HG02884 (cell line): ENCODE data around the gene ACOT11.

Experiments
- ATAC-seq: cut with Tn5 transposase; IDR thresholded peaks from one replicate; pipeline ENCODE4 v1.9.1; 2021; ENCODE audit warnings: mild to moderate bottlenecking, moderate library complexity; ENCODE audit not compliant: unreplicated experiment

Gene ACOT11

DNA sequence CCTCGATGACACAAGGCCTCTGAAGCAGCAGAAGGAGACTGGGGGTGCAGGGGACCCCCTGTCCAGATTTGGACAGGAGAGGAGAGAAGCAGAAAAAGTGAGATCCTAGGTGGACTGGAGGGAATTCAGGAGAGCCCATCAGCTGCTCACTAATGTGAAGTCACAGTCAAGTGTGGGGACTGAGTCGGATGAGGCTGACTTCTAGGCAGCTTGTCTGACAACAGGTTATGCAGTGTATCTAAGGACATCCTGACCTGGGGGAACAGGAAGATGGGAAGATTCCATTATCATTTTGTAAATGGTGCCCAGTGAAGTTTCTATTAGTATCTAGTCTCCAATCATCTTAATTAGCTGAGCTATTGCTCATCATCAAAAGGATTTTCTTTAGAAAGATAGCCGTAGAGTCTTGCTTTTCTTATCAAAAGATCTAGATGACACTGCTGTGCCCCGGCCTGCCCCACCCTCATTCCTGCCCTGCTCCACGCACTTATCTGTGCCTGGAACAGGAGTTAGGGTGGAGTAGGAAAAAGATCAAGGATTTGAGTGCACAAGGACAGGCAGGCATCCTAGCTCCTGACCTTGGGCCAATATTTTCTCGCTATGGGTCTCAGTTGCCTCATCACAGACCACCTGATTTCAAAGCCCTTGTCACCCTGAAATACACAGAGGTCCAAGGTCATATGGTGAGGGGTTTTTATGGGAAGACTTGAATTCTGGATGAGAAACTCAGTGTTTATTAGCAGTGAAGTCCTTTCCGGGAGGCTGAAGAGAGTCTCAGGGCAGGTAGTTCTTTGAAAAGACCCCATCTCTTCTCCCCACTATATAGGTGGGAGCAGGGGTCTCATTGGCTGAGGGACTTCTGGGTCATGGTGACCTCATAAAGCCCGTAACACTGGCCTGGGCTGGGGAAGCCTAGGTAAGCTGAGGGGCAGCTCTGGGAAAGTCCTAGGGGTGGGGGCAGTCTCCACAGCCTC, 93.1 kb downstream of the ACOT11 start, which contains the start of gene MROH7:
MROH7 (plus strand) TSS at position 924 of the 974 bp plus-strand sequence. CDS start 11,141 bp downstream, outside the sequence.
- ATAC-seq = no peak

DNA sequence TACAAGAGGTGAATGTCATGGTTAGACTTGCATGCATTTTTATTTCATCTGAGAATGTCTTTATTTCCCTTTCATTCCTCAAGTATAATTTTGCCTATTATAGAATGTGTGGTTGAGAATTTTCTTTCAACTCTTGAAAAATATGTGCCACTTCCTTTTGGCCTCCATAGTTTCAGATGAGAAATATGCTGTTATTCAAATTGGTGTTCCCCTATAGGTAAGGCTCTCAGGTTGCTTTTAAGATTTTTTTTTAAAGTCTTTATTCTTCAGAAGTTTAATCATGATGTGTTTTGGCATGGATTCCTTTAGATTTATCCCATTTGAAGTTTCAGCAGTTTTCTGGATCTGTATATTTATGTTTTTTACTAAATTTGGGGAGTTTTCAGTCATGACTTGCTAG, 95.7 kb downstream of the ACOT11 start:
- no peak for ATAC-seq

DNA sequence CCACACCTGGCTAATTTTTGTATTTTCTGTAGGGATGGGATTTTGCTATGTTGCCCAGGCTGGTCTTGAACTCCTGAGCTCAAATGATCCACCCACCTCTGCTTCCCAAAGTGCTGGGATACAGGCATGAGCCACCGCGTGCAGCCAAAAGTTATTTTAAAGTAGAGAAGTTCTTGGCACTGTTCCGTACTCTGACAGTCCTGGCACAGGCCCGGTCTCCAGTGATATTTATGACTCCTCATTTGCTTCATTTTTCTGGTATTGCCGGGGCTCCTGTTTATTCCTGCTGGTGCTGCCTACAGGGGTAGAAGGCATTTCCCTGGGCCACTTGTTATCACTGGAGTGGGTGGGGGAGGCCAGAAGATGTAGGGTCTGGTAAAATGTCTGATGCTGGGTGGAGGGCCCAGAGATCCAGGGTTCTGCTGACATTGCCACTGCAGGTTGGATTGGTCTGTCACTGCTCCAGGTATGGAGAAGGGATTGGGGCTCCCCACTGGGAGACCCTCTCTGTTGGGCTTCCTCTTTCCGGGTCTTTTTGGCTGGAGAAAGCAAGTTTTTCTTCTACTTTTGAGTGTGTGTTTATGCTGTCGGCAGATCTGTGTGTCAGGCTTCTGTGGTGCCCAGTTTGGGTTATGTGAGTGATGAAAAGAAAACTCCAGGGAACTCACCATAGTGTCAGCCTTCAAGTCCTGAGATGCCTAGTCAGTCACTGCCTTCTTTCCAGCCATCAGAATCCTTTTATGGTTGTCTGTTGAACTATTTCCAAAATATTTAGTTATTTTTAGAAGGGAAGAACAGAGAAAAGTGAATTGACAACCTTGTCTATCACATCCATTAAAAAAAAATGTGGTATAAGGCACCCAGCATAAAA, 98.0 kb downstream of the ACOT11 start:
- no peak for ATAC-seq

DNA sequence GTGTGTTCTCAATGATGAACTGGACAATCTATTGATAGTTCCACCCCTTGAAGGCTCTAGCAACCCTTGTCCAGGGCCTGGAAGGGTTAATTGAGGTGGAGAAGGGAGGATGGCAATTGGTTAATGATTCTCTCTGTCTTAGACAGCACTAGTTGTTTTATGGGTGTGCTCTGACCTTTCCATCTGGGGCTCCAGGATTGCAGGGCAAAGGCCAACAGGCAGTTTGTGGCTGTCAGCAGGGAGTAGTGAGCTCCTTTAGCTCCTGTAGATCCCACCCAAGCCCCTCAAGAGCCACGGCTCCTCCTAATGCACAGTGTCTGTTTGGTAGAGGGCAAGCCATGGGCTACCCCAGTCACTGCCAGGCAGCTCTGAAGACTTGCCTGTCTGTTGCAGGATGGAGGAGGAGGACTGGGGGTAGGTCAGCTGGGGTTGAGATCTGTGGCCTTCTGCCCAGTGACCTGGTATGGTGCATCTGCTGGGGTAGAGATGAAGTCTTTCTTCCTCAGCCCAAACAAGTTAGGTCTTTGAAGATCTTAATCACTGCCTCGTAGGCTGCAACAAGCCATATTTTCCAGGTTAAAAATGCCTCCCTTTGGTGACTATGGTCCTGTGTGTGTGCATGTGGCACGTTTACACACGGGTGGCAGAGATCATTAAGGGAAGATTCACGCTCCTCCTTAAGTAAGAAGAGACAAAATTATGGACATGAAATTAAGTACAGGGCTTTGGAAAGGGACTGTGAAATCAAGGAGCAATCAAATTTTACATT, 101.3 kb downstream of the ACOT11 start:
- no peak for ATAC-seq

DNA sequence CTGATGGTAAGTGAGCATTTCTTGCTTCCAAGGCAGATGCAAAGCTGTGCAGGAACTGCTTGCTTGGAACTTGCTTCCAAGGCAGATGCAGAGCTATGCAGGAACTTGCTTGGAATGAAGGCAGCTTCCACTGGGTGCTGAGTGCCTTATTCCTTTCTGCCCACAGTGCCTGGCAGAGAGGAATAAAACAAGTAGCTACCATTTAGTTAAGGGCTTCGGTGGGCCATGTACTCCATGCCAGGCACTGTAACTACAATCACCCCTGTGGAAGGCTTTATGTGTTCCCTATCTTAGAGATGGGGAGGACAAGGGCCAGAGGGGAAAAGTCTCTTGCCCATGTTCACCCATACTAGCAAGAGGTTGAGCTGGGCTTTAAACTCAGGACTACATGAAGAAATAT, 101.9 kb downstream of the ACOT11 start:
- no peak for ATAC-seq

DNA sequence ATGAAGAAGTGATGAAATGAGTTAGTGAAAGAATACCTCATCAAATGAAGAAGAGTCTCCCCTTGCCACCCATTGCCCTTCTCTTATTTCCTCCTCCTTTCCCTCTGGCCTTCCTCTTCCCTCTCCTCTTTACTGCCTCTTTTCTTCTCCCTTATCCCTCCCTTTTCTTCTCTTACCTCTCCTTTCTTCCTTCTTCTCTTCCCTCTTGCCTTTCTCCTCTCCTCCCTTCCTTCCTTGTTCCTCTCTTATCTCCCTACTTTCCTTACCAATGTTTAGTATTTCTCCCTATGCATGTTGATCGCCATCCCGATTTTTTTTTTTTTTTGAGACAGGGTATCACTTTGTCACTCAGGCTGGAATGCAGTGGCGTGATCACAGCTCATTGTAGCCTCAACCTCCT, 102.4 kb downstream of the ACOT11 start:
- no peak for ATAC-seq

DNA sequence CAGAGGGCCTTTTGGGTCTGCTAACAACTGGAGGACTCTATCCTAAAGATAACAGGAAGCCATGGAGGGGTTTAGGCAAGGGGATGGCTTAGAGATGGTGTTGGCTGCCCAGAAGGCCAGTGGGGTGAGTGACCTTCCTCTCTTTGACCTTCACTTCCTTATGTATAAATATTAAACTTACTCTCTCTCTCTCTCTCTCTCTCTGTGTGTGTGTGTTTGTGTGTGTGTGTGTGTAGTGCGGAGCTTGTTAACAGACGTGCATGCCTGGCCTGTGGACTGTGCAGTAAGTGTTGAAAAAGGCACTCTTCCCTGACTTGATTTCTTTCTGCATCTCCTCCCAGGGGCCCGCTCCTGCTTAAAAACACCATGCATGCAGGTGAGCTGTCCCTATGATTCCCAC, 103.6 kb downstream of the ACOT11 start:
- ATAC-seq = no peak

DNA sequence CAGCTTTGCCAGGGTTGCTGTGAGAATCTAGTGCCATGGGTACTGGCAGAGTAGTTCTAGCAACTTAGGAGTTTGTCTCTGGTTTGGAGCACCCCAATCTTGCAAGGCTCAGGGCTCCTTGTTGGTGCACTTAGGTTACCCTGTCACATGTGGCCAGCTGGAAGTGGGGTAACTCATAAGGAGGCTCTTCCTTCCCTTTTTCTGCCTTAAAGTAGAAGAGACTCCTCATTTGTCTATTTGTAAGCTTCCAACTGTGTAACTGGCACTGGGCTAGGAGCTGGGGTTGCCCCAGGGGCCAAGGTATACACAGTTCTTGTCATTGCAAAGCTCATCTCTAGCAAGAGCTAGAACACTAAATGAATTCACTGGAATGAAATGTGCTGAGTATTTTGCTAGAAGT, 104.1 kb downstream of the ACOT11 start:
- no peak for ATAC-seq

DNA sequence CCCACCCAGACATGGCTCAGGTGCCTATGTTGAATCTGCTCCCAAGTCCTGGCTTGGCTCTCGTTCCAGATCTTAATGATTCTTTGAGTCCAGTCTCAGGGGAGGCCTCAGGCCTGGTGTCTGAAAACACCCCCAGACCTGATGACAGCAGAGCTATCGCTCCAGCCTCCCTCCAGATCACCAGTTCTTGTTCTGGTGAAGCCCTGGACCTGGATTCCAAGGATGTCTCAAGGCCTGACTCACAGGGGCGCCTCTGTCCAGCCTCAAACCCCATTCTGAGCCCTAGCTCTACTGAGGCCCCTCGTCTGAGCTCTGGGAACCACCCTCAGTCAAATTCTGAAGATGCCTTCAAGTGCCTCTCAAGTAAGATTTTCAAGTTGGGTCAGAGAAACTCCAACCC, 105.0 kb downstream of the ACOT11 start:
- ATAC-seq = no peak

DNA sequence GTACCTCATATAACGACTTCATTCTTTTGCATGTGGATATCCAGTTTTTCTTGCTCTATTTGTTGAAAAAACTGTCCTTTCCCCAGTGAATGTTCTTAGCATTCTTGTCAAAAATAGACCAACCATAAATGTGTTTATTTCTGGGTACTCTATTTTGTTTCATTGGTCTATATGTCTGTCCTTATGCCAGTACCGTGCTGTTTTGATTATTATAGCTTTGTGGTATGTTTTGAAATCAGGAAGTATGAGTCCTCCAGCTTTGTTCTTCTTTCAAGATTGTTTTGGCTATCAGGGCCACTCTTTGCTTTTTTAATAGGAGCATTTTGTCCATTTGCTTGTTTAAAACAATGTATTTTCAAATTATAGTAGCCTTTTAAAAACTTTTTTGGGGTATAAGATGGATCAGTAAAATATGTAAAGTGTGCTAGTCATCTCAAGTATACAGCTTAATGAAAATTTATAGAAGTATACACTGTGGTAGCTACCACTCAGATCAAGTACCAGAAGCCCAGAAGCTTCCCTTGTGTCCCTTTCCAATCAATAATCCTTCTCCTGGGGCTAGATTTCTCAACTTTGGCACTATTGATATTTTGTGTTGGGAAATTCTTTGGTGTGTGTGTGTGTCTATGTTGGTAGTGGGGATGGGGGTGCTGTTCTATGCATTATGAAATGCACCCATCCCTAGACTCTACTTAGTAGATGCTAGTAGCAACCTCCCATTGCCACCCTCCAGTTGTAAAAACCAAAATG, 110.3 kb downstream of the ACOT11 start:
- ATAC-seq = no peak
